H7 (cell line): Measurements from ENCODE around the gene PCGF3. TPM values are rescaled to one million over a fixed set of nuclear protein-coding genes. Genes with fewer than 3 reads are reported as not detected.

Source experiments
- DNase-seq: peaks from one replicate; pipeline ENCODE4 v3.0.0; 2012
- H3K27me3 ChIP-seq: 2 replicates; pipeline ENCODE4 v1.6.0; 2011; ENCODE audit warnings: mild to moderate bottlenecking, low read length; ENCODE audit not compliant: control insufficient read depth, insufficient read depth
- H3K36me3 ChIP-seq: replicated peaks from 2 replicates; pipeline ENCODE4 v1.5.1; 2011; ENCODE audit warnings: low read length; ENCODE audit not compliant: control insufficient read depth, insufficient read depth
- H3K4me3 ChIP-seq: 2 replicates; pipeline ENCODE4 v1.5.1; 2011; ENCODE audit warnings: low read depth, mild to moderate bottlenecking, control low read depth, low read length, moderate library complexity; ENCODE audit not compliant: insufficient read depth
- total RNA-seq: library from RNA; depleted of rRNA; stranded (reverse); fragments of >200 nt; shearing (Covaris generic); gene quantifications from 2 replicates; pipeline ENCODE4 v1.2.3, GENCODE V29; 2014

PCGF3 gene
- total RNA-seq, 1 experiment from 2014 or later = 53.6 TPM

DNA sequence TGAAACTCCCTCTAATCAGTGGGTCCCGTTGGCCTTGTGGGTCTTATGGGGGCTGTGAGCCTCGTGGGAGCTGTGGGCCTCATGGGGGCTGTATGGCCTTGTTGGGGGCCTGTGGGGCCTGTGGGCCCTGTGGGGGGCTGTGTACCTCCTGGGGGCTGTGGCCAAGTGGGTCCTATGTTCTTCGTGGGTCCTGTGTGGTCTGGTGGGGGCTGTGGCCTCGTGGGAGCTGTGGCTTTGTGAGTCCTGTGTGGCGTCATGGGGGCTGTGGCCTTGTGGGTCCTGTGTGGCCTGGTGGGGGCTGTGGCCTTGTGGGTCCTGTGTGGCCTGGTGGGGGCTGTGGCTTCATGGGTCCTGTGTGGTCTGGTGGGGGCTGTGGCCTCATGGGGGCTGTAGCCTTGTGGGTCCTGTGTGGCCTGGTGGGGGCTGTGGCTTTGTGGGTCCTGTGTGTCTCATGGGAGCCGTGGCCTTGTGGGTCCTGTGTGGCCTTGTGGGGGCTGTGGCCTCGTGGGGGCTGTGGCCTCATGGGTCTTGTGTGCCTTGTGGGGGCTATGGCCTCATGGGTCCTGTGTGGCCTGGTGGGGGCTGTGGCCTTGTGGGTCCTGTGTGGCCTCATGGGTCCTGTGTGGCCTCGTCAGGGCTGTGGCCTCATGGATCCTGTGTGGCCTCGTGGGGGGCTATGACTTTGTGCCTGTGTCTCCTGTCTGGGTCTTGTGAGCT, 7.4 kb downstream of the PCGF3 start:
- Histone ChIP-seq H3K36me3 (no peaks in the 10 kb centered on the region; the same call in 1 of the 2 replicates), H3K27me3 (no peaks in the 10 kb centered on the region), H3K4me3 (no peak overlapping the region)
- no peak for DNase-seq

DNA sequence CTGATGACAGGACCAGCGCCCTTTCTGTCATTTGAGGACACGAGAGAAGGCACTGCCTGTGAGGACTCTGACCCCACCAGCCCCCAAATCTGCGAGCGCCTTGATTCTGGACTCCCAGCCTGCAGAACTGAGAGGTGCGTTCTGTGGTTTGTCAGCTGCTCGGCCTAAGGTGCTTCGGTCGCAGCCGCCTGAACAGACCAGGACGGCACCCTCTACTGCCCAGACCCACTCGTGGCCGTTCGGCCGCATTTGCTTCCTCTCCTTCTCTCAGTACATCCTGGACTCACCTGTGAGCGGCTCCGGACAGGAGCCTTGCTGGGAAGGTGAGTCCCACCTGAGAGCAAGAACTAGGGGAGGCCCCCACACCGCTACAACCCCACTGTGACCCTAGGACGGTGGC, 8.5 kb downstream of the PCGF3 start:
- DNase-seq = peak; percentile 70
- H3K4me3 ChIP-seq = no peak overlapping the region
- H3K36me3 ChIP-seq = no peaks in the 10 kb centered on the region
- no peaks in the 10 kb centered on the region for H3K27me3 ChIP-seq

DNA sequence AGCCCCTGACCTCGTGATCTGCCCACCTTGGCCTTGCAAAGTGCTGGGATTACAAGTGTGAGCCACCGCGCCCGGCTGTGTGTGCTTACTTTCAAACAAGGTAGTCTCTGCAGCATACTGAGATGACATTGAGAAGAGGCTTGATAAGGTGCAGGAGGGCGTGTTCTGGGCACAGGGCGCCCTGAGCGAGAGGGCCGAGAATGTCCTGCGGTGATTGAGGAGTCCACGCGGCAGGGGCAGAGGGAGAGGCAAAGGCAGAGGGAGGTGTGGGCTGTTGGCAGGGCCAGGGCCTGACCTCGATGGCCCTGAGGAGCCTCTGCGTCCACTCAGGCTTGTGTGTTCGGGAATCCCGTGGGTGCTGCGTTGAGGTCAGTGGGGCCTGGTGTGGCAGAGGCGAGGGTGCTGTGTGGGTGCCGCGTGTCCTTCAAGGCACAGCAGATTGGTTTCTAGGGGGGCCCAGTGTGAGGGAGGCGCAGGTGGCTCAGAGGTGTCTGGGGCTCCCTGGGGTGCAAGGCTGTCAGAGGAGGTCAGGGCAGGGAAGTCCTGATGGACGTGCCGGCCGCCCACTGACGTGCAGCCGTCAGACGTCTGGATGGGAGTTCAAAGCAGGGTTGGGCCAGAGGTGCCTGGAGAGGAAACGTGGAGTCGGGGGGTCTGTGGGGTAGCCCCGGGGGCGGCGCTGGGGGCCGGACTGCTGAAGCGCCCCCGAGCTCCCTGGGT, 12.1 kb downstream of the PCGF3 start:
- H3K36me3 ChIP-seq = no peaks in the 10 kb centered on the region; the same call in 1 of the 2 replicates
- no peaks in the 10 kb centered on the region for H3K27me3 ChIP-seq
- no peak overlapping the region for H3K4me3 ChIP-seq
- no peak for DNase-seq

DNA sequence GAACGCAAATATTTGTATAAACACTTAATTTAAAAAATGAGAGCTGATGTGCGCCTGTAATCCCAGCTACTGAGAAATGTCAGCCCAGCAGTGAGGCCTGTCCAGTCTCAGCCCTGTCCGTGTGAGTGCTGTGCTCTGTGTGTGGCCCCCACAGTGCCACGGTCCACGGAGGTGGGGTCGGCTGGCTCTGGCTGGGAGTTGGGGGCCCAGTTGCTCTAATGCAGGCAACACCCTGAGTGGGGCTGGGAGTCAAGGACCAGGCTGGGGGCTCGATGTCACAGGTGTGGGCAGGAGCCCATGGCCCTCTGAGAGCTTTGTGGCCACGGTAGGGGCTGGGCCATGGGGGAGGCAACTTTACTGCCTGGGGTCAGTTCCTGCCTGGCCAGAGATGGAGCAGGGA, 12.8 kb downstream of the PCGF3 start:
- H3K36me3 ChIP-seq = no peaks in the 10 kb centered on the region; the same call in 1 of the 2 replicates
- no peak overlapping the region for H3K4me3 ChIP-seq
- no peak for DNase-seq
- H3K27me3 ChIP-seq = no peaks in the 10 kb centered on the region

DNA sequence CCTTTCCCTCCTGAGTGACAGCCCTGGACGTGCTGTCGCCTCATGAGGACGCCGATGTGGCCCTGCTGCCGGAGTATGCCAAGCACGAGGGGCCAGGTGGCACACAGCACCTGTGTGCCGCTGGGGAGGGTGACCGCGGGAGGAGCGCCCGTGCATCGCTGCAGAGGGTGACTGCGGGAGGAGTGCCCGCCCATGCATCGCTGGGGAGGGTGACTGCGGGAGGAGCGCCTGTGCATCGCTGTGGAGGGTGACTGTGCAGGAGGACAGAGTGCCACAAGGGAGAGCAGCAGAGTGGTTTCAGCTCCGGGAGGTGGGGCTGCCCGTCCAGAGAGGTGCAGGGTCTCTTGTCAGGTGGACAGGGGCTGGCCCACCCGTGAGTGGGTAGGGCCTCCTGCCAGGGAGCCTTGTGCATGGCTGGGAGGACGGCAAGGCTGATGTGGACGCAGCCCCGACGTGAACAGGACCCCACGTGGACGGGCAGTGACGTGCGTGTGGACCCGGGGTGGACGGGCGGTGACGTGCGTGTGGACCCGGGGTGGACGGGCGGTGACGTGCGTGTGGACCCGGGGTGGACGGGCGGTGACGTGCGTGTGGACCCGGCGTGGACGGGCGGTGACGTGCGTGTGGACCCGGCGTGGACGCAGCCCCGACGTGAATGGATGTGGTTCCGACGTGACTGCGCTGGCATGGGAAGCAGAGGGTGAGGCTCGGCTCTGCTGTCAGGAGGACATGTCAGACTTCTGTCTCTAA, 14.7 kb downstream of the PCGF3 start:
- DNase-seq = no peak
- Histone ChIP-seq H3K36me3 (no peaks in the 10 kb centered on the region; the same call in 1 of the 2 replicates), H3K4me3 (no peak overlapping the region), H3K27me3 (no peaks in the 10 kb centered on the region)

DNA sequence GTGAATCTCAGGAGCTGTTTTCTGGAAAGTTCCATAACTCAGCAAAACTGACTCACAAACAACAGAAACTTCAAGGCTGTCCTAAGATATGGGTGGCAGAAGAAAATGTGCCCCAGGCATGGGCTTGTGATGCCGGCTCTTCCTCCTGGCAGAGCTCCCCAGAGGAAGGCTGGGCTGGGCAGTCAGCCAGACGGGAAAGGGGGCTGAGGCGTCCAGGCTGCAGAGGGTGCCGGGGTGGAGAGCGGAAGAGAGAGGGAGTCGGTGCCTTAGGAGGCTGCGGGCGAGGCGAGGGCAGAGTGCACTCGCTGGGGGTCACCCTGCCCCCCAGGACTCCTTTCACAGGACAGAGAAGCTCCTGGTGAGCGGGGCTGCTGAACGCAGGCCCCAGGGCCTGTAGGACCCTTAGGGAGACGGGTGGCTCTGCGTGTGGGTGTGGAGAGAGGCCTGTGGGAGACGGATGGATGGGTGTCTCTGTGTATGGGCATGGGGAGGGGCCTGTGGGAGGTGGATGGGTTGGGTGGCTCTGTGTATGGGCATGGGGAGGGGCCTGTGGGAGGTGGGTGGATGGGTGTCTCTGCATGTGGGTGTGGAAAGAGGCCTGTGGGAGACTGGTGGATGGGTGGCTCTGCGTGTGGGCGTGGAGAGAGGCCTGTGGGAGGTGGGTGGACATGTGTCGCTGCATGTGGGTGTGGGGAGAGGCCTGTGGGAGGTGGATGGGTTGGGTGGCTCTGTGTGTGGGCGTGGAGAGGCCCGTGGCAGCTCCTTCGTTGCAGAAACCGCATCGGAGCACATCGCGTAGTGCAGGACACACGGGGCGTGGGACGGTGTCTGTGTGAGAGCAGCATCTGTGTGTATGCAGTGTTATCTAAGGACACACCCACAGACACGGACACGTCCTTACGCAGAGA, 15.9 kb downstream of the PCGF3 start:
- DNase-seq = no peak
- Histone ChIP-seq H3K4me3 (no peak overlapping the region), H3K36me3 (no peaks in the 10 kb centered on the region; the same call in 1 of the 2 replicates), H3K27me3 (no peaks in the 10 kb centered on the region)

DNA sequence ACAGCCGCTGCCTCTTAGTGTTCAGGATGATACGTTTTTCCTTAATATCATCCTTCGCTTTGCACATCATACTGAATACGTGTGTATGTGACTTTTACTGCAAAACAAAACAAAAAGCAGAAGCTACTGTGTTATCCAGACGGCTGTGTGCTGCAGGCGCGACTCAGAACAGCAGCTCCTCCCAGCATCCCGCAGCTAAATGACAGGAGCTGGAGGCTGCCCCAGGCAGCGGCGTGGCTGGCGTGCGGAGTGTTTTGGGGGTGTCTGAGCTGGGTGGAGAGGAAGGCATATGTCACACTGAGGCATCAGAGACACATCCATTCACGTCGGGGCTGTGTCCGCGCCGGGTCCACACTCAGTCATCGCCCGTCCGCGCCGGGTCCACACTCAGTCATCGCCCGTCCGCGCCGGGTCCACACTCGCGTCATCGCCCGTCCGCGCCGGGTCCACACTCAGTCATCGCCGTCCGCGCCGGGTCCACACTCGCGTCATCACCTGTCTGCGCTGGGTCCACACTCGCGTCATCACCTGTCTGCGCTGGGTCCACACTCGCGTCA, 16.6 kb downstream of the PCGF3 start:
- H3K27me3 ChIP-seq = no peaks in the 10 kb centered on the region
- no peaks in the 10 kb centered on the region; the same call in 1 of the 2 replicates for H3K36me3 ChIP-seq
- DNase-seq = no peak
- no peak overlapping the region for H3K4me3 ChIP-seq

DNA sequence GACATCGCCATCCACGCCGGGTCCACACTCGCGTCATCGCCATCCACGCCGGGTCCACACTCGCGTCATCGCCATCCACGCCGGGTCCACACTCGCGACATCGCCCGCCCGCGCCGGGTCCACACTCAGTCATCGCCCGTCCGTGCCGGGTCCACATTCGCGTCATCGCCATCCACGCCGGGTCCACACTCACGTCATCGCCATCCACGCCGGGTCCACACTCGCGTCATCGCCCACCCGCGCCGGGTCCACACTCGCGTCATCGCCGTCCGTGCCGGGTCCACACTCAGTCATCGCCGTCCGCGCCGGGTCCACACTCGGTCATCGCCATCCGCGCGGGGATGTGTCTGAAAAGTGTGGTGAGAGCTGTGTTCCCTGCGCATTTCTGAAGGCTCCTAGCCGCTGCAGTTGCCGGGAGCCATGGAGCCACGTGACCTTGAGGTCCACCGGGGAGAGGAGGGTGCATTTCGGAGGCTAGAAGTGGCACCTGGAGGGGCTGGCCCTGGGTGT, 17.3 kb downstream of the PCGF3 start:
- no peak for DNase-seq
- H3K4me3 ChIP-seq = no peak overlapping the region
- no peaks in the 10 kb centered on the region for H3K27me3 ChIP-seq
- H3K36me3 ChIP-seq = no peaks in the 10 kb centered on the region; the same call in 1 of the 2 replicates

DNA sequence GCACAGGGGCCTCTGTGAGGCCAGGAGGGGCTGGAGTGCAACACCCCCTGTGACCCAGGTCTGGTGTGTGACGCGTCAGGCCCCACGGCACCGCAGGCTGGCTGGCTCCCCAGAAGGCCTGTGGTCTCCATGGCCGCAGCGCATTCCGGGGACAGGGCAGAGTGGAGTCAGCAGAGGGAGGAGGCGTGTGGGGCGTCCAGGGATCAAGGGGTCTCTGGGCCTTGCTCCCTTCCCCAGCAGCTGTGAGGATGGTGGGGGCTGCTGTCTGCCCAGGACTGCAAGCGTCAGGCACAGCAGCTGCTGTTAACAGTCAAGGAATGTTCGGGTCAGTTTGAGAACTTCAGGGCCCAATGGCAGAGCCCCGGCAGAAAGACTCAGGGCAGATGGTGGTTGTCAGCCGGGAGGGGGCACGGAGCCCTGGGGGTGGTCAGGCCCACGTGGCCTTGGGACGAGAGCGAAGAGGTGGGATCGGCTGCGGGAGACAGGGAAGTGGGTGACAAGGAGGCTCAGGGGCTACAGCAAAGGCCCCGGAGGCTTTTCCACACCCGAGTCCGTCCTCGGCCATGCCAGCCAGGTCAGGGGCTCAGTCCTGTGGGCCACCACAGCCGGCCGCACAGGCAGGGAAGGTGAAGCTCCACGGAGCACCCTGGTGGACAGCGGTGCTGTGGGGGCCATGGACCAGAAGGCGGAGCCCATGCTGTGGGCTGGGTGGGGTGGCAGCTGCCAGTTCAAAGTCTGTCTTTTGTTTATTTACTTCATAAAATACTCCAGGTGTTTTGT, 18.3 kb downstream of the PCGF3 start:
- no peaks in the 10 kb centered on the region for H3K27me3 ChIP-seq
- no peaks in the 10 kb centered on the region; the same call in 1 of the 2 replicates for H3K36me3 ChIP-seq
- H3K4me3 ChIP-seq = no peak overlapping the region
- no peak for DNase-seq

DNA sequence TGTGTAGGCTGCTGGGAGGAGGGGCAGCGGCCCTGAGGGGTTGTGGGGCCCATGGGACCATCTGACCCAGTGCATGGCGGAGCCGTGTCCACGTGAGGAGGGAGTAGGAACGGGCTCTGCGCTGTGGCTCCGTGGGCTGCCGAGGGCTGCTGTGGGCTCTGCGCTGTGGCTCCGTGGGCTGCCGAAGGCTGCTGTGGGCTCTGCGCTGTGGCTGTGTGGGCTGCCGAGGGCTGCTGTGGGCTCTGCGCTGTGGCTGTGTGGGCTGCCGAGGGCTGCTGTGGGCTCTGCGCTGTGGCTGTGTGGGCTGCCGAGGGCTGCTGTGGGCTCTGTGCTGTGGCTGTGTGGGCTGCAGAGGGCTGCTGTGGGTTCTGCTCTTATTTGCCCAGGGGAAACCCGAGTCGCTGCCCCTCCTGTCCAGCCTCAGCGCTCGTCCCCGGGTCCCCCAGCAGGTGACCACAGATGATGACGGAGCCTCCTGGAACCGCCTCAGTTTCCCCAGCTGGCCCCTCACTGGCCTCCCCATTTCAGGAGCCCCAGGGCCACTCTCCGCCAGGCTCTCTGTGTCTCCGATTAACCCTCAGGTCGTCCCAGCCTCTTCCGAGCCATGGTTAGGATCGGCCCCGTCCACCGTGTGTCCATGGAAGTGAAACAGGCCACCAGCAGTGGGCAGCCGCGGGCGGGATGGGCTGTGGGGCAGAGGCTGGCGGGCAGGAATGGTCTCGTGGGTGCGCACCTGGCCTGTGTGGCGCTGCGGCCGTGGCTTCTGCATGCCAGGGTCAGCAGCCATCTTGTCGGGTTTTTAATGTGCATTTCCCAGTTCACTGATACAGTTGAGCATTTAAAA, 20.0 kb downstream of the PCGF3 start:
- H3K36me3 ChIP-seq = no peaks in the 10 kb centered on the region; the same call in none of the 2 replicates
- DNase-seq = no peak
- no peaks in the 10 kb centered on the region for H3K27me3 ChIP-seq
- H3K4me3 ChIP-seq = no peak overlapping the region

DNA sequence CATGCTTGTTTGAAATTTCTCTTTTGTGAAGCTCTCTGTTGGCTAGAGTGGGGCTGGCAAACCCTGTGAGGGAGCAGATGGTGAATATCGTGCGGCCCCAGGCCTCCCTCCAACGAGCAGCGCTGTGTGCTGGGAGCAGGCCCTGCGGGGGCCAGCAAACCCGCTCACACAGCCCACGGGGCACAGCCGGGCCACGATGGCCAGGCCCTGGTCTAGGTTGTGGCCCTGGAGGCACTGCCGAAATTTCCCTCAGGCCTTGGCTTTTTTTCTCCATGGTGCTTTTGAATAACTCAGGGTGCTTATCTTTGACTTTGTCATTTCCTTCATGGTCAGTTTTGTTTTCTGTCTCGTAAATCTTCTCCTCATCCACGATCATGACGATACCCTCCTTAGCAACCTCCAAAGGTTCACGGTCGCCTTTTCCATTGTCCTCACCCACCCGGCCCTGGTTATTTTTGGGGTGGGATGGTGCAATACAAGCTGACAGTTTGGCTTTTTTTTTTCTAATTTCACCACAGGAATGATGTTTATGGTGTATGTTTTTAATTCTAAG, 20.7 kb downstream of the PCGF3 start:
- H3K27me3 ChIP-seq = no peaks in the 10 kb centered on the region
- no peaks in the 10 kb centered on the region; the same call in none of the 2 replicates for H3K36me3 ChIP-seq
- H3K4me3 ChIP-seq = no peak overlapping the region
- DNase-seq = no peak

DNA sequence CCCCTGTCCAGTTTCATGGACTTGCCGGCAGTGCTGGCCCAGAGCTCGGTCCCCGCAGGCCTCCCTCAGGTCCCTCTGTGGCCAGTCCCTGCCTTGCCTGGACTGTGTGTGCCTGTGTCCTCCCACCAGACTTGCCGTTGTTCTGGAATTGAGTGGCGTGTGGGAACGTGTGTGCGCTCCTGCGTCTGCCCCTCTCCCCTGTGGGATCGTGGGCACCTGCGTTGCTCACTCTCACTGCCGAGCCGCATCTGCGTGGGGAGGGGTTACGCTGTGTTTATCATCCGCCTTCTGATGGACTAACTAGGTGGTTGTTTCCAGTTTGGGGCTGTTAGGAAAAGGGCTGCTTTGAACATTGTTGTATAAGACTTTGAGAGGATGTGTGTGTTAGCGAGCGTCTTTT, 21.2 kb downstream of the PCGF3 start:
- no peaks in the 10 kb centered on the region; the same call in none of the 2 replicates for H3K36me3 ChIP-seq
- no peak for DNase-seq
- no peaks in the 10 kb centered on the region for H3K27me3 ChIP-seq
- no peak overlapping the region for H3K4me3 ChIP-seq
